Measurements from ENCODE around the gene THRB. TPM values are rescaled to one million over a fixed set of nuclear protein-coding genes. Genes with fewer than 3 reads are reported as not detected.

Gene THRB
- total and polyA plus RNA-seq, 2 experiments from 2014 or later = 26.8 to 60.0 TPM

GRCh38 chr3:24258260-24258659, 236.4 kb downstream of the THRB start:
- DNase-seq (ENCODE audit: low spot score) = no peak
- H3K27ac ChIP-seq = no peak overlapping the region
- 96% methylated on average over 5 of the region's 5 CpGs for WGBS (ENCODE audit: low lambda C conversion rate, missing lambda C conversion rate)
- no peaks in the 10 kb centered on the region for H3K9me3 ChIP-seq (ENCODE audit: low read depth)
- no peaks in the 10 kb centered on the region for H3K9me2 ChIP-seq (replicated peaks; ENCODE audit: insufficient read depth)
- no peak for TF ChIP-seq CTCF (IDR thresholded peaks at IDR 0.05; ENCODE audit: poor library complexity)
- no peak for TF ChIP-seq EZH2phosphoT487 (IDR thresholded peaks at IDR 0.05; ENCODE audit: low read depth, severe bottlenecking, unreplicated experiment)
- no peak for TF ChIP-seq EZH2 (IDR thresholded peaks at IDR 0.05; ENCODE audit: borderline replicate concordance)
- H3K79me2 ChIP-seq = no peaks in the 10 kb centered on the region
- no peaks in the 10 kb centered on the region for H3K36me3 ChIP-seq (replicated peaks; ENCODE audit: insufficient read depth, low read depth)
- H3K4me3 ChIP-seq = no peak overlapping the region
- peaks cover 3% of the 10 kb centered on the region for H3K4me1 ChIP-seq (ENCODE audit: insufficient read depth)
- no peak overlapping the region for H3K4me2 ChIP-seq
- peaks cover 5% of the 10 kb centered on the region for H4K20me1 ChIP-seq (ENCODE audit: insufficient read depth, poor library complexity, severe bottlenecking)
- no peak overlapping the region for H2AFZ ChIP-seq
- H3K27me3 ChIP-seq = no peaks in the 10 kb centered on the region

DNA sequence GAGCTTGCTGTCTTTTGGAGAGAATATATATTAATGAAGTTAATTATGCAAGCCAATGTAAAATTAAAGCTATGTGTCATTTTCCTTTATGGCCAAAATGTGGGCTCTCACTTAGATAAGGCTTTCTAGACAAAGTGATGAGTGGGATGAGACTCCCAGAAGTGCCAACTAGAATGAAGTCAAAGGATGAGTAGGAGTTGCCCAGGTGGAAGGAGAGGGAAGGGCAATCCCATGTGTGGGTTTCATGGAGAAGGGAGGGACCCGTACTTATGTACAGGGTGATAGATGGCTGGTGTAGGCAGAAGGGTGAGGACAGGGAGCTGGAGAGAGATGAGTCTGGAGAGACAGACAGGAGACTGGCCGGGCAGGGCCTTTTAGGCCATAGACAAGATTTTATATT, 239.2 kb downstream of the THRB start:
- no peak for TF ChIP-seq EZH2 (IDR thresholded peaks at IDR 0.05; ENCODE audit: borderline replicate concordance)
- no peak for TF ChIP-seq EZH2phosphoT487 (IDR thresholded peaks at IDR 0.05; ENCODE audit: low read depth, severe bottlenecking, unreplicated experiment)
- no peak for TF ChIP-seq CTCF (IDR thresholded peaks at IDR 0.05; ENCODE audit: poor library complexity)

DNA sequence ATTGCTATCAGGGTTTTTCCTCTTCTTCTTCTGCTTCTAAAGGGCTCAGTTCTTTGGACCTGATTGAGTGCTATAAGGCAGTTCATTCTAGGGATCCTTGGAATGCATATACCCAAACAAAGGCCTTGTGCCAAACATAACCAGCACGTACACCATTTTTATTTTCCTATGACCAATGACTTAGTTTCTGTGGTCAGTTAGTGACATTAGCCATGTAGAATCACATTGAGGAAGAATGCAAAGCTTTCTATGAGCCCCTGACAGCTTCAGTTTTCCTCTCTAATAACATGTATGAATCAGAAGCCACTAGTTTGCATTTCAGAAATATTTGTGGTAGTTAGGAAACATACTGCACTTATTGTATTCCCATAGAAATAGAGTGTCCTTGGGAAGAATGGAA, 240.0 kb downstream of the THRB start:
- Histone ChIP-seq H3K4me3 (no peak overlapping the region), H3K27me3 (no peaks in the 10 kb centered on the region), H3K9me3 (ENCODE audit: low read depth) (no peaks in the 10 kb centered on the region), H3K27ac (no peak overlapping the region), H3K79me2 (peaks cover 8% of the 10 kb centered on the region), H3K4me2 (no peak overlapping the region), H3K36me3 (replicated peaks; ENCODE audit: insufficient read depth, low read depth) (no peaks in the 10 kb centered on the region), H2AFZ (no peak overlapping the region), H3K9me2 (replicated peaks; ENCODE audit: insufficient read depth) (no peaks in the 10 kb centered on the region), H4K20me1 (ENCODE audit: insufficient read depth, poor library complexity, severe bottlenecking) (peaks cover 5% of the 10 kb centered on the region), H3K4me1 (ENCODE audit: insufficient read depth) (no peaks in the 10 kb centered on the region)
- TF ChIP-seq EZH2phosphoT487 (IDR thresholded peaks at IDR 0.05; ENCODE audit: low read depth, severe bottlenecking, unreplicated experiment) (no peak), EZH2 (IDR thresholded peaks at IDR 0.05; ENCODE audit: borderline replicate concordance) (no peak), CTCF (IDR thresholded peaks at IDR 0.05; ENCODE audit: poor library complexity) (no peak)
- DNase-seq (ENCODE audit: low spot score) = no peak
- 79% methylated on average over 1 of the region's 1 CpG for WGBS (ENCODE audit: low lambda C conversion rate, missing lambda C conversion rate)

More for the DNA sequence above, 239.2 kb downstream of the THRB start:
- no peaks in the 10 kb centered on the region for H3K4me1 ChIP-seq (ENCODE audit: insufficient read depth)
- H3K79me2 ChIP-seq = peaks cover 1% of the 10 kb centered on the region
- no peak overlapping the region for H3K27ac ChIP-seq
- H2AFZ ChIP-seq = no peak overlapping the region
- H3K27me3 ChIP-seq = no peaks in the 10 kb centered on the region
- H4K20me1 ChIP-seq (ENCODE audit: insufficient read depth, poor library complexity, severe bottlenecking) = peaks cover 5% of the 10 kb centered on the region
- no peak for DNase-seq (ENCODE audit: low spot score)
- H3K9me3 ChIP-seq (ENCODE audit: low read depth) = no peaks in the 10 kb centered on the region
- H3K36me3 ChIP-seq (replicated peaks; ENCODE audit: insufficient read depth, low read depth) = no peaks in the 10 kb centered on the region
- H3K4me3 ChIP-seq = no peak overlapping the region
- H3K9me2 ChIP-seq (replicated peaks; ENCODE audit: insufficient read depth) = no peaks in the 10 kb centered on the region
- 100% methylated on average over 2 of the region's 2 CpGs for WGBS (ENCODE audit: low lambda C conversion rate, missing lambda C conversion rate)
- H3K4me2 ChIP-seq = no peak overlapping the region

DNA sequence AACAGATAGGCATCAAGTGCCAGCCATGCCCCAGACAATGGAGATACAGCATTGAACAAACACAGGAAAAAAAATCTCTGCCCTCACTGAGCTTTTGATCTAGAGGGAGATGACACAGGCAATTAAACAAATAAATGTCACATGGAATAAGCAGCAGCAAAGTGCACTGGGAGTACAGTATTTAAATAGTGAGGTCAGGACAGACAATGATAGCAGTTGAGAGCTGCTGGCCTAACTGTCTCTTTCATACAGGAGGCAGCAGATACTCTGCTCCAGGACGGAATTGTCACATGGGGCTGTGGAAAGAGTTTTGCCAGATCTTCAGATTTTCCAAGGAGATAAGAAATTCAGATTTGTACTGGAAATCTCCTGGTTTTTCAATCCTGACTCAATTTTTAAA, 241.3 kb downstream of the THRB start:
- H3K4me1 ChIP-seq (ENCODE audit: insufficient read depth) = no peaks in the 10 kb centered on the region
- H3K27ac ChIP-seq = peak overlapping the region; percentile 23
- H3K79me2 ChIP-seq = peaks cover 11% of the 10 kb centered on the region
- H4K20me1 ChIP-seq (ENCODE audit: insufficient read depth, poor library complexity, severe bottlenecking) = peaks cover 5% of the 10 kb centered on the region
- no peak overlapping the region for H3K4me3 ChIP-seq
- H3K9me3 ChIP-seq (ENCODE audit: low read depth) = no peaks in the 10 kb centered on the region
- H3K4me2 ChIP-seq = no peak overlapping the region
- WGBS (ENCODE audit: low lambda C conversion rate, missing lambda C conversion rate) = 72% methylated on average over 1 of the region's 1 CpG
- no peaks in the 10 kb centered on the region for H3K9me2 ChIP-seq (replicated peaks; ENCODE audit: insufficient read depth)
- no peak overlapping the region for H2AFZ ChIP-seq
- H3K27me3 ChIP-seq = no peaks in the 10 kb centered on the region
- no peak for DNase-seq (ENCODE audit: low spot score)
- TF ChIP-seq EZH2 (IDR thresholded peaks at IDR 0.05; ENCODE audit: borderline replicate concordance) (no peak), EZH2phosphoT487 (IDR thresholded peaks at IDR 0.05; ENCODE audit: low read depth, severe bottlenecking, unreplicated experiment) (no peak), CTCF (IDR thresholded peaks at IDR 0.05; ENCODE audit: poor library complexity) (no peak)
- H3K36me3 ChIP-seq (replicated peaks; ENCODE audit: insufficient read depth, low read depth) = no peaks in the 10 kb centered on the region
